ENCODE data around the gene CCDC85B. TPM values are rescaled to one million over a fixed set of nuclear protein-coding genes. Genes with fewer than 3 reads are reported as not detected.

CCDC85B gene
- polyA plus RNA-seq, 3 donors, result 20.8 to 35.2 (median 24.4) TPM

- H3K9me3 ChIP-seq (replicated peaks in 1 of 2; ENCODE audit: control insufficient read depth in 1 of 2, insufficient read depth in 1 of 2, low read length in 2 of 2), result no peaks in the 10 kb centered on the region
- peak overlapping the region; percentile 94 for H3K4me2 ChIP-seq (replicated peaks; ENCODE audit: extremely low read depth, low read length, poor library complexity, severe bottlenecking)
- peaks cover 12 to 28% of the 10 kb centered on the region in 2 donors for H3K36me3 ChIP-seq (replicated peaks in 1 of 2; ENCODE audit: control insufficient read depth in 1 of 2, insufficient read depth in 2 of 2, low read length in 2 of 2)
- intact Hi-C loops (cut with micrococcal nuclease), result loop anchor here in 1 of 2 donors (5.0 kb wide), 2 partner anchors 34 to 41 kb away; partner anchors contain the start of genes FIBP and SART1
- Mint-ChIP-seq H3K9me3 (no peaks in the 10 kb centered on the region), H3K27me3 (ENCODE audit: low read depth in 3 of 3) (peaks cover 0 to 2% (median 0%) of the 10 kb centered on the region in 3 donors), H3K27ac (no peak overlapping the region), H3K4me3 (peak overlapping the region; percentile 89 to 95), H3K36me3 (peaks cover 34 to 36% of the 10 kb centered on the region in 2 donors), H3K4me1 (peaks cover 38% of the 10 kb centered on the region)
- H3K4me1 ChIP-seq (ENCODE audit: control insufficient read depth in 1 of 2, insufficient read depth in 2 of 2, low read length in 2 of 2), result peaks cover 38 to 46% of the 10 kb centered on the region in 2 donors
- H3K9ac ChIP-seq (ENCODE audit: insufficient read depth, low read length, poor library complexity, severe bottlenecking), result no peak overlapping the region
- no peak overlapping the region for H3K27ac ChIP-seq (ENCODE audit: low read depth in 1 of 2, low read length in 2 of 2)
- H4K20me1 ChIP-seq (ENCODE audit: insufficient read depth, low read length), result no peaks in the 10 kb centered on the region
- DNase-seq, result no peak
- peak overlapping the region in 1 of 3 experiments; percentile 93 for H3K4me3 ChIP-seq (replicated peaks in 1 of 3; ENCODE audit: low read depth in 2 of 3, low read length in 3 of 3)
- no peak overlapping the region for H2AFZ ChIP-seq (ENCODE audit: insufficient read depth, low read depth, low read length, poor library complexity, severe bottlenecking)
- TF ChIP-seq CTCF (IDR thresholded peaks at IDR 0.05), result no peak
- whole genome bisulfite sequencing (ENCODE audit: insufficient coverage), result 91% methylated on average over 6 of the region's 12 CpGs
- peaks cover 38% of the 10 kb centered on the region for H3K79me2 ChIP-seq (ENCODE audit: insufficient read depth, low read length)
- H3K27me3 ChIP-seq (ENCODE audit: control insufficient read depth in 2 of 2, insufficient read depth in 2 of 2, low read length in 2 of 2), result no peaks in the 10 kb centered on the region
These were observed 30.6 kb downstream of the CCDC85B start for GRCh38 chr11:65921033-65921555.

- Histone ChIP-seq H3K36me3 (replicated peaks in 1 of 2; ENCODE audit: control insufficient read depth in 1 of 2, insufficient read depth in 2 of 2, low read length in 2 of 2) (peaks cover 12 to 28% of the 10 kb centered on the region in 2 donors), H3K79me2 (ENCODE audit: insufficient read depth, low read length) (peaks cover 36% of the 10 kb centered on the region), H3K4me2 (replicated peaks; ENCODE audit: extremely low read depth, low read length, poor library complexity, severe bottlenecking) (no peak overlapping the region), H3K9ac (ENCODE audit: insufficient read depth, low read length, poor library complexity, severe bottlenecking) (no peak overlapping the region), H3K27me3 (ENCODE audit: control insufficient read depth in 2 of 2, insufficient read depth in 2 of 2, low read length in 2 of 2) (no peaks in the 10 kb centered on the region), H3K4me1 (ENCODE audit: control insufficient read depth in 1 of 2, insufficient read depth in 2 of 2, low read length in 2 of 2) (peaks cover 30 to 38% of the 10 kb centered on the region in 2 donors), H3K27ac (ENCODE audit: low read depth in 1 of 2, low read length in 2 of 2) (no peak overlapping the region), H2AFZ (ENCODE audit: insufficient read depth, low read depth, low read length, poor library complexity, severe bottlenecking) (no peak overlapping the region), H4K20me1 (ENCODE audit: insufficient read depth, low read length) (no peaks in the 10 kb centered on the region), H3K4me3 (replicated peaks in 1 of 3; ENCODE audit: low read depth in 2 of 3, low read length in 3 of 3) (no peak overlapping the region), H3K9me3 (replicated peaks in 1 of 2; ENCODE audit: control insufficient read depth in 1 of 2, insufficient read depth in 1 of 2, low read length in 2 of 2) (no peaks in the 10 kb centered on the region)
- H3K4me1 Mint-ChIP-seq, result peaks cover 30% of the 10 kb centered on the region
- TF ChIP-seq CTCF (IDR thresholded peaks at IDR 0.05), result no peak
- H3K9me3 Mint-ChIP-seq, result no peaks in the 10 kb centered on the region
- H3K27ac Mint-ChIP-seq, result peak overlapping the region in 2 of 7 donors; percentile 54 to 61
- H3K4me3 Mint-ChIP-seq, result no peak overlapping the region
- peaks cover 0 to 2% (median 1%) of the 10 kb centered on the region in 3 donors for H3K27me3 Mint-ChIP-seq (ENCODE audit: low read depth in 3 of 3)
- intact Hi-C loops (cut with micrococcal nuclease), result loop anchor here in 1 of 2 donors (5.0 kb wide), 2 partner anchors 35 to 40 kb away; partner anchors contain the start of genes FIBP and SART1
- DNase-seq, result no peak
- peaks cover 30 to 34% of the 10 kb centered on the region in 2 donors for H3K36me3 Mint-ChIP-seq
- WGBS (ENCODE audit: insufficient coverage), result 100% methylated on average over 10 of the region's 10 CpGs
These were observed 31.4 kb downstream of the CCDC85B start for GRCh38 chr11:65921876-65922275.
